Stimulated activated naive CD8-positive, alpha-beta T cell treated with anti-CD3 and anti-CD28 coated beads, Interleukin-15, Interleukin-2, amounts not matched to agents 100 U/mL and 50 U/mL, for 24 hours (primary cell): Measurements from ENCODE around the gene FAT2.

Source experiments
- ATAC-seq: fragments of 150-1000 bp; cut with Tn5 transposase; one replicate; pipeline ENCODE4 v1.10.0; 2021
- DNase-seq: peaks from one replicate; pipeline ENCODE4 v3.0.0; 2021

The FAT2 gene

GRCh38 chr5:151591144-151591819 is at the start of gene FAT2:
TSS of gene FAT2 (minus strand) at chr5:151591331. CDS start at chr5:151568931, 22,400 bp downstream.
- DNase-seq (no peak), ATAC-seq (peak; percentile 29)

- no peak for DNase-seq
- no peak for ATAC-seq
Measured at GRCh38 chr5:151638619-151639018, 47.5 kb upstream of the FAT2 start.

GRCh38 chr5:151637676-151638075 is 46.5 kb upstream of the FAT2 start:
- DNase-seq (no peak), ATAC-seq (no peak)

- DNase-seq (no peak), ATAC-seq (no peak)
Measured at GRCh38 chr5:151633892-151634291, 42.8 kb upstream of the FAT2 start.

- no peak for DNase-seq
- ATAC-seq, result no peak
Measured at GRCh38 chr5:151632941-151633340, 41.8 kb upstream of the FAT2 start.

- DNase-seq (no peak), ATAC-seq (no peak)
Measured at GRCh38 chr5:151632524-151632923, 41.4 kb upstream of the FAT2 start.

- ATAC-seq (no peak), DNase-seq (no peak)
Measured at GRCh38 chr5:151631941-151632340, 40.8 kb upstream of the FAT2 start.

GRCh38 chr5:151630088-151630487 is 39.0 kb upstream of the FAT2 start:
- no peak for DNase-seq
- ATAC-seq, result no peak

- ATAC-seq (no peak), DNase-seq (no peak)
Measured at GRCh38 chr5:151628112-151628823, 37.1 kb upstream of the FAT2 start.

- ATAC-seq (no peak), DNase-seq (no peak)
Measured at GRCh38 chr5:151627650-151628049, 36.5 kb upstream of the FAT2 start.

- no peak for ATAC-seq
- DNase-seq, result no peak
Measured at GRCh38 chr5:151625285-151625684, 34.2 kb upstream of the FAT2 start.

- DNase-seq (no peak), ATAC-seq (no peak)
Measured at GRCh38 chr5:151624476-151624875, 33.3 kb upstream of the FAT2 start.

GRCh38 chr5:151622367-151623088 is 31.4 kb upstream of the FAT2 start:
- ATAC-seq (no peak), DNase-seq (no peak)

GRCh38 chr5:151620461-151620840 is 29.3 kb upstream of the FAT2 start:
- DNase-seq, result no peak
- ATAC-seq, result no peak

- DNase-seq (no peak), ATAC-seq (no peak)
Measured at GRCh38 chr5:151619812-151620460, 28.8 kb upstream of the FAT2 start.

- DNase-seq (no peak), ATAC-seq (no peak)
Measured at GRCh38 chr5:151618907-151619306, 27.8 kb upstream of the FAT2 start.

- ATAC-seq (no peak), DNase-seq (no peak)
Measured at GRCh38 chr5:151617841-151618710, 26.9 kb upstream of the FAT2 start.

- ATAC-seq (no peak), DNase-seq (no peak)
Measured at GRCh38 chr5:151617383-151617840, 26.3 kb upstream of the FAT2 start.

- ATAC-seq, result peak; percentile 67
- DNase-seq, result peak; percentile 39
Measured at GRCh38 chr5:151615431-151615830, 24.3 kb upstream of the FAT2 start.

- ATAC-seq (no peak), DNase-seq (no peak)
Measured at GRCh38 chr5:151614565-151614964, 23.4 kb upstream of the FAT2 start.

GRCh38 chr5:151612689-151613427 is 21.7 kb upstream of the FAT2 start:
- ATAC-seq (peak; percentile 83), DNase-seq (peak; percentile 32)
